GM19328 (cell line): ENCODE data around the gene IRF1.

Experiments used
- ATAC-seq: cut with Tn5 transposase; IDR thresholded peaks from one replicate; pipeline ENCODE4 v1.9.1; 2021; ENCODE audit warnings: mild to moderate bottlenecking, moderate library complexity; ENCODE audit not compliant: unreplicated experiment

Gene IRF1

DNA sequence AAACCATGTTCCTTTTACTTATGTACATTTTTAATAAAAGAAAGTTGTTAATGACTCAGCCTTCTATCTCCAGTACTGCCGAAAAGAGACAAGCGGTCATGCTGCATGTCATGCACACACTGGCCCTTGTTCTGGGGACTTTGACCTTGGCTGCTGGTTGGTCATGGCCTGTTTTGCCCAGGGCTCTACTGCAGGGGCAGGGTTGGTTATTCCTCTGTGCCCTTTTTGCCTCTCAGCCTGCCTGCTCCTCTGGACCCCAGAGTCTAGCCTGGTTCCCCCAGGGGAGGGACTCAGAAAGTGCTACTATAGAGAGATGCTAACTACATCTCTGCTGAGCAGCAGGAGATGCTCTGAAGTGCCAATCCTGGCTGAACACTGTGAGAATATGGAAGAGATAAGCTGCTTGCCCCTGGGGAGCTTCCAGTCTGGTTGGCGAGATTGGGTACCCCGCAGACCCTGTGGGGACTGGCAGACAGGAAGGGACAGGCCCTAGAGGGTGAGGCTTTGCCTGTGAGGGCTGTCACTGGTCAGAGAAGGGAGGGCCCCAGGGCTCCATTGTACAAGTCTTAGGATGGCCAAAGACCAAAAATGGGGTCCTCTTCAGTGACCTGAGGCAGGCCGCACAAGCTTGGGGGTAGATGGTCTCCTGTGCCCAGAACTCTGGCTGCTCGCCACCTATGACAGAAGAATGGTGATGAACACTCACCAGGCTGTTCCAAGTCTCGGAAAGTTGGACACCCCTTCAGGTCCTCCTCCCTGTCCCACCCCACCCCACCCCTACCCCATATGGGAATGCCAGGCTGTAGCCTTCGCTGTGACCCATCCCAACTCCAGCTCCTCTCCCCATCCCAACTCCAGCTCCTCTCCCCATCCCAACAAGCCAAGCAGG is 14.3 kb downstream of the IRF1 start:
- ATAC-seq, result no peak

DNA sequence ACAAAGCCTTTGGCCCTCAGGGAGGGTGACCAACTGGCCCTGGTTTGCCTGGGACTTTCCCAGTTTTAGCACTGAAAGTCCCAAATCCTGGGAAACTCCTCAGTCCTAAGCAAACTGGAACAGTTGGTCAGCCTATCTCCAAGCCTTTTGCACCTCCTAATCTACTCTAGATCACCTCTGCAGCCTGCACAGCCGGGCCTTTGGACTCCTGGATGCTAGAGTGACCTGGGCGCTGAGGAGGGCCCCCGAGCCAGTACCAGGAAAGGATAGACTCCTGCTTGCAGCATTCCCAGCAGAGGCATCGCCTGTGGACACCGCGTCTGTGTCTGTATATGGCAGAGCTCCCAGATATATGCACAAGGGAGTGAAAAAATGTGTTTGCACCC is 15.1 kb downstream of the IRF1 start:
- ATAC-seq, result no peak

- ATAC-seq, result no peak
Measured at GRCh38 chr5:132474881-132475496, 15.6 kb downstream of the IRF1 start.

DNA sequence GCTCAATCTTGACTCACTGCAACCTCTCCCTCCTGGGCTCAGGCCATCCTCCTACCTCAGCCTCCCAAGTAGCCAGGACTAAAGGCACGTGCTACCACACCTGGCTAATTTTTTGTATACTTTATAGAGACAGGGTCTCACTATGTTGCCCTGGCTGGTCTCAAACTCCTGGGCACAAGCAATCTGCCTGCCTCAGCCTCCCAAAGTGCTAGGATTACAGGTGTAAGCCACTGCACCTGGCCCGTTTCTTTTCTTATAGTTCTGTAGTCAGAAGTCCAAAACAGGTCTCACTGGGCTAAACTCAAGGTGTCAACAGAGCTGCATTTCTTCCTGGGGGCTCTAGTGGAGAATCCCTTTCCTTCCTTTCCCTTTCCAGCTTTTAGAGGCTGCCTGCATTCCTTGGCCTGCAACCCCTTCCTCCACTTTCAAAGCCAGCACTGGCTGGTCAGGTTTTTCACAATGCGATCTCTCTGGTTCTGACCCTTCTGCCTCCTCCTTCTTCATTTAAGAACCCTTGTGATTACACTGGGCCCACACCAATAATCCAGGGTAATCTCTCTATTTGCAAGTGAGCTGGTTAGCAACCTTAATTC is 16.3 kb downstream of the IRF1 start:
- no peak for ATAC-seq

GRCh38 chr5:132473668-132474067 is 16.9 kb downstream of the IRF1 start:
- ATAC-seq, result no peak

DNA sequence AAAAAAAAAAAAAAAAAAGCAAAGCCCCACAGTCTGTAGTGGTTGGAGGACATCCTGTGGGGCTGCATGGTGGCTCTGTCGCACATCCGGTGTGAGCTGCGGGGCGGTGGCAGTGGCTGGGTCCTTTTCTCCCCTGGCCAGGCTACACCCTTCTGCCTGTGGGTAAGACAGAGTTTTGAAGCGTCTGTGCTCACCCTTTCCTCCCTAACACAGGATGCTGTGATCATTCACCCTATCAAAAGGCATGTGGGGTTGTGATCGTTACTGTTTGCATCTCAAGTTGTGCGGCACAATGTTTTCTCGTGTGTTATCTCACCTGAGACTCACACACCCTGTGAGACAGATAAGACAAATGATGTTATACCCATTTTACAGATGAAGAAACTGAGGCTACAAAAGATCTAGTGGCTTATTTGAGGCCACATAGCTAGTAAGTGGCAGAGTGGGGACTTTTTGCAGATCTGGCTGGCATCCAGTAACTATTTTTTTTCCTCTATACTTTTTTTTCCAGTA is 17.5 kb downstream of the IRF1 start:
- peak; percentile 70 for ATAC-seq

DNA sequence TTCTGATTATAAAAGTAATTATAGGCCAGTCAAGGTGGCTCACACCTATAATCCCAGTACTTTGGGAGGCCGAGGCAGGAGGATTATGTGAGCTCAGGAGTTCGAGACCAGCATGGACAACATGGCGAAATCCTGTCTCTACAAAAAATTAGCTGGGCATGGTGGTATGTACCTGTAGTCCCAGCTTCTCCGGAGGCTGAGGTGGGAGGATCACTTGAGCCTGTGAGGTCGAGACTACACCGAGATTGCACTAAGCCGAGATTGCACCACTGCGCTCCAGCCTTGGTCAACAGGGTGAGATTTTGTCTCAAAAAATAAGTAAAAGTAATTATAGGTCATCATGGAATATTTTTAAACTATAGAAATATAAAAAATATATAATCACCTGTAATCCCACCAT is 18.1 kb downstream of the IRF1 start:
- ATAC-seq, result no peak

GRCh38 chr5:132471944-132472343 is 18.6 kb downstream of the IRF1 start:
- no peak for ATAC-seq

- ATAC-seq, result no peak
Measured at GRCh38 chr5:132471151-132471907, 19.2 kb downstream of the IRF1 start.

DNA sequence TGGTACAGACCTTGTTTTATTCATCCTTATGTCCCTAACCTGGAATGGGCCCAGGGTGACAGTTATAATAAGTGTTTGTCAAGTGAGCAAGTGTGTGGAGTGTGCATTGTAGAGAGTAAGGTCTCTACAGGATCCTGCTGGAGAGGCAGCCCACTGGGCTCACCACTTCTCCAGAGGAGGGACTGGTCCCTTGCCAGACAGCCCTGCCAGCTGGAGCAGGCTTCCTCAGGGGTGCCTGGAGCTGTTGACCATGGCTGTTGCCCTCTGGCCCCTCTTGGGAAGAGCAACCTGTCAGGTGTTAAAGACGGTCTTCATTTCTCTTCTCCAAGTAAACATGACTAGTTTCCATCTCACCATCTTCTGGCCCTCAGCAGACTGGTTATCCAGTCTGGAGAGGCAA is 20.0 kb downstream of the IRF1 start:
- no peak for ATAC-seq

DNA sequence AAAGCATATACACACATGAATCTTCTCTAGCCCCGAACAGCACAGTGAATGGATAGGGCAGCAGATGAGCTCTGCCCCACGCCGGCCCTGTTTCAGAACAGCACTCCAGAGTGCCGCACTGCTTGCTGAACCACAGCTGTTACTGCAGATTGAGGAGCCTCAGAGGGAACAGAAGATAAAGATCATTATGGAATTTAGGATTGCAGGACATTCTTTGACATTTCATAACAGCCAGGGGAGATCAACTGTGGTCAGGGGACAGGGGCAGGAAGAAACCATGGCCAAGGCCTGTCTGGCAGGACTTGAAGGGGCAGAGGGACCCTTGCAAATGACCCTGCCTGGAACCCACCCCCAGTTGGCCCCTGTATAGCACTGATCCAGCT is 20.6 kb downstream of the IRF1 start:
- no peak for ATAC-seq

- ATAC-seq, result no peak
Measured at GRCh38 chr5:132469380-132470009, 21.1 kb downstream of the IRF1 start.

DNA sequence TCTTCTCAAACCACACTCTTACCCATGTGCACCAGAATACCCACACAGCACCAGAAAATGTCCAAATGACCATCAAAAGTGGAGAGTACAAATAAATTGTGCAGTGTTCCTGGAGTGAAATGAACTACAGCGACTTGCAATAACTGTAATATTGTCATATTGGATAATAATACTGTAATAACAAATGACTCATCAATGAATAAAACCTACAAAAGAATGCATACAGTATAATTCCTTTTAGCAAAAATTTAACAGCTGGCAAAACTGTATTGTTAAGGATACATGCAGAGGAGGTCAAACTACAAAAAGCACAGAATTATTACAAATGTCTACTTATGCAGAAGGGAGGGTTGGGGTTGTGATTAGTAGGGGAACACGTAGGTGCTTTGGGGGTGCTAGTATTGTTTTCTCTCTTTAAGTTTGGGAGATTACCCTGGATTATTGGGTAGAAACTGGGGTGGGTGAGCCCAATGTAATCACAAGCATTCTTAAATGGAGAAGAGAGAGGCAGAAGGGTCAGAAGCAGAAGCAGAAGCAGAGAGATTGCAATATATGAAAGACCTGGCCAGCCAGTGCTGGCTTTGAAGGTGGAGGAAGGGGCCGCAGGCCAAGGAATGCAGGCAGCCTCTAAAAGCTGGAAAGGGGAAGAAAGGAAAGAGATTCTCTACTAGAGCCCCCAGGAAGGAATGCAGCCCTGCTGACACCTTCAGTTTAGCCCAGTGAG is 21.8 kb downstream of the IRF1 start:
- no peak for ATAC-seq

GRCh38 chr5:132467287-132467984 is 23.1 kb downstream of the IRF1 start:
- peak; percentile 36 for ATAC-seq

DNA sequence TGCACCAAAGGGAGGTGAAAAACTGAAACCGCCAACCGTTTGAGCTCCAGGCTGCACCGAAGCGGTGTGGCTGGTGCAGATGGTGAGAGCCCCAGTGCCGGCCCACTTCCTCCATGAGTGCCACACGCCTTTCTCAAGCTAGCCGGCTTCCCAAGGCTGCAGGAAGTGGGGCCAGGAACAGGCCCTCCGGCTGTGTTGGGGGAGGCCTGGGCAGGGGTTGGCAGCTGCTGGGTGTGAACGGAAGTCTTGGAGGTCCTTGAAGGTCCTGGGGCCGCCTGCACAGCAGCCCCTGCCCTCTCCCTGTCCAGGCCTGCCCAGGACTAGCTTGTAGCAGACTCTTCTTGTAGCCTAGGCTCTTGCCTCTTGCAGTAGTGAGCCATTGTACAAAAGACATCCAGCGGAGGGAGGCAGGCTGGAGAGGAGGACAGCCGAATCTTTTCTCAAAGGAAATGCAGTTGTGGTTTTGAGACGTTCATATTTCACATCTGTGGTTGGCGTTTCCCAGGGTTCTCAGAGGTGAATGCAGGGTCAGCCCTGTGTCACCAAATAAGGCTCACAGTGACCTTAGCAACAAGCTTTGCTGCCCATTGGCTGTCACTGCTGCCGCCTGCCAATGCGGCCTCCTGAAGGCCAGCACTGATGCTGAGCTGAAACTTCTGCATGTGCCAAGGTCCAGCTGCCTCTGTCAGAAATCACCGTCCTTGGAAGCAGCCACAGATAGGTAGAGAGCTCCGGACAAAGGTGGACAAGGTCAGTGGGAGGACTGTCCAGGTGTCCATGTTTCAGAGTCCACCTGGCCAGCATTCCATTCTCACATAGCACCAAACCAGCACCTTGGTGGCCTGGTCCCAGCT is 23.9 kb downstream of the IRF1 start:
- peak; percentile 59 for ATAC-seq

GRCh38 chr5:132465059-132465707 is 25.4 kb downstream of the IRF1 start:
- ATAC-seq, result no peak

DNA sequence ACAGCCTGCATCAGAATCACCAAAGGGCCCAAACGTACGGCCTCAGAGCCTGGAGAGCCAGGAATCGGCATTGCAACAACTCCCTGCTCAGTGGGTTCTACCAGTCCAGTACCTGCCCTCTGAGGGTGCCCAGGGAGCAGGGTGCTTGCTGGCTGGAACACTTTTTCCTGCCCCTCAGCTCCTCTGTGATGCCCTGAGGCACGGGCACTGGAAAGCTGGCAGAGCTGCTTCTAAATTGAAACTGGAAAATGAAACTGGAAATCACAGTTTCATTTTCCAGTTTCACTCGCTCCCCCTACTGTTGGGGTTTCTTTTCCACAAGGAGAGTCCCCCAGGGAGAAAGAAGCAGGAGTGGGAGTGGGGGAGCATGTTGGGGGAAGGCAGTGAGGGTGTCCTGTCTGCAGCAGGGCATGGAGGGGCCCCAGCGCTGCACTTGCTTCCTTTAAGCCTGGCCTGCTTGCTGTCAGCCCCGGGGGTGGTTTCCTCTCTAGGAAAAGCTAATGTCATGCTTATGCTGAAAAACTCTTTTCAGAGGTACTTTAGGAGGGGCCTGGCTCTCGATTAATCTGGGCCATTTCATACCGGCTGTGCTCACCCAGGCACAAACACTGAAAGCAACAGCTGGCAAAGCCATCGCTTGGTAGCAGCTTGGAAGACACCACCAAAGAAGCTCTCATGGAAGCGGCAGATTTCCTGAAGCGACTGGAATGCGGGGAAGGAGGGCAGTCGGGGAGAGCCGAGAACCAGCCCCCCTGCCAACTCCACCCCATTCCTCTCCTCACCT is 26.2 kb downstream of the IRF1 start:
- no peak for ATAC-seq
